Sigmoid colon (tissue), 7 donors: ENCODE results near the gene EN2. TPM values are rescaled to one million over a fixed set of nuclear protein-coding genes. Genes with fewer than 3 reads are reported as not detected.
"Not testable (repeated sequence)": the region's sequence is repeated elsewhere in the genome, so short reads cannot be mapped to it uniquely, and the experiment has no call there.

Experiments used
- DNase-seq: peaks from one replicate; pipeline ENCODE4 v3.0.0-alpha.2; 2019
- H3K27ac ChIP-seq, 4 donors: fragments of 200-600 bp; sonication (generic); one replicate each; pipeline ENCODE4 v1.5.1; 2016 to 2019; ENCODE audit warnings: mild to moderate bottlenecking in 1 of 4
- H3K27me3 ChIP-seq, 3 donors: fragments of 200-600 bp; sonication (generic); one replicate each; pipeline ENCODE4 v1.5.1; 2019; ENCODE audit warnings: mild to moderate bottlenecking in 1 of 3
- H3K36me3 ChIP-seq, 4 donors: fragments of 200-600 bp; sonication (generic); one replicate each; pipeline ENCODE4 v1.5.1; 2016 to 2019
- H3K4me1 ChIP-seq, 4 donors: fragments of 200-600 bp; sonication (generic); one replicate each; pipeline ENCODE4 v1.5.1; 2017 to 2019
- H3K4me3 ChIP-seq, 4 donors: fragments of 200-600 bp; sonication (generic); one replicate each; pipeline ENCODE4 v1.5.1; 2017 to 2019; ENCODE audit warnings: mild to moderate bottlenecking in 2 of 4, moderate library complexity in 1 of 4
- H3K9me3 ChIP-seq, 4 donors: fragments of 200-600 bp in 3 of 4; sonication (generic) in 3 of 4; one replicate each; pipeline versions ENCODE4 v1.5.1 to v1.6.1; 2013 to 2019
- CTCF ChIP-seq, 4 experiments: fragments of 450-650 bp in 3 of 4; fragments of 200-600 bp in 1 of 4; IDR thresholded peaks; one replicate each; pipeline ENCODE4 v1.5.1; 2016 to 2019; ENCODE audit warnings: antibody characterized with exemption in 4 of 4, mild to moderate bottlenecking in 3 of 4, moderate library complexity in 2 of 4
- EP300 ChIP-seq, 4 donors: sonication (generic); formaldehyde crosslinking; IDR thresholded peaks; one replicate each; pipeline ENCODE4 v1.6.1; 2017; ENCODE audit warnings: antibody characterized with exemption in 4 of 4
- POLR2A ChIP-seq, 2 donors: fragments of 450-650 bp; IDR thresholded peaks; one replicate each; pipeline ENCODE4 v1.6.1; 2016; ENCODE audit warnings: antibody characterized with exemption in 2 of 2, mild to moderate bottlenecking in 2 of 2, moderate library complexity in 2 of 2
- POLR2AphosphoS5 ChIP-seq, 4 donors: sonication (generic); formaldehyde crosslinking; IDR thresholded peaks; one replicate each; pipeline ENCODE4 v1.6.1; 2017; ENCODE audit warnings: antibody characterized with exemption in 4 of 4
- WGBS, 2 donors: extraction: QIAGEN DNeasy Blood & Tissue Kit; methylation state at CpG; one replicate each; pipeline ENCODE4 v1.1.7; 2013; 5-methylcytosine and 5-hydroxymethylcytosine counted together
- intact Hi-C: fragments of 100-400 bp; cut with DNase I; formaldehyde crosslinking; loops from one replicate; pipeline ENCODE4 v1.15.1; 2023
- polyA plus RNA-seq, 3 donors: library from polyadenylated mRNA; stranded (reverse); fragments of 200-250 nt; gene quantifications; one replicate each; pipeline ENCODE4 v1.2.3, GENCODE V29; 2013
- total RNA-seq, 4 donors: library from RNA; depleted of rRNA; stranded (reverse); fragments of >200 nt; gene quantifications; one replicate each; pipeline ENCODE4 v1.1.0, GENCODE V29; 2016
- donor health status: healthy with polysubstance abuse.
- donor health status: Bipolar disorder and iron deficiency.
- donor health status: healthy.

Gene EN2
- total and polyA plus RNA-seq, 7 donors = 0.14 to 0.16 TPM; not detected in 5

DNA sequence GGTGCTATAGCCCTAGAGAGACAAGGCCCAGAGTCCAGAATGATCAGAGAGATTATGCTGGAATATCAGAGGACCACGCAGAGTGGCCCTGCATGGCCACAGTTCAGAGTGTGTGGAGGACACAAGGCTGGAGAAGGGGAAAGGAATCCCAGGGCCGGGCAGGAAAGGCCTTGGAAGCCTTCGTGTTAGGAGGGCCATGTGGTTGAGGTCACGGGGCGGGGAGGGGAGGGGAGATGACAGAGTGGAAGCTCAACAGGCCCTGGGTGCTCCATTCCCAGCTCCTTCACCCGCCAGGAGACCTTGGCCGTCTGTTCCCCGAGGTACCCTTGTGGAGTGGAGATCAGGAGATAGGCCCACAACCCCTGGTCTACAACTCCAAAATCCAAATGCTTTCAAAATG lies 13.2 kb upstream of the EN2 start:
- peaks cover 18 to 92% (median 52%) of the 10 kb centered on the region in 3 donors for H3K27me3 ChIP-seq
- peaks cover 0 to 16% (median 14%) of the 10 kb centered on the region in 4 donors for H3K4me1 ChIP-seq
- 89% methylated on average over 8 of the region's 8 CpGs for WGBS, 2 donors
- H3K36me3 ChIP-seq = no peaks in the 10 kb centered on the region
- no peak overlapping the region for H3K4me3 ChIP-seq
- no peak for DNase-seq
- TF ChIP-seq EP300 (IDR thresholded peaks at IDR 0.05) = no peak
- TF ChIP-seq POLR2A (IDR thresholded peaks at IDR 0.05) = no peak
- TF ChIP-seq POLR2AphosphoS5 (IDR thresholded peaks at IDR 0.05) = no peak
- intact Hi-C loops = no loop called here
- H3K9me3 ChIP-seq = no peaks in the 10 kb centered on the region
- H3K27ac ChIP-seq = no peak overlapping the region

- DNase-seq, H3K27ac ChIP-seq, H3K36me3 ChIP-seq, H3K9me3 ChIP-seq, intact Hi-C loops, H3K4me3 ChIP-seq: not testable (repeated sequence)
- Histone ChIP-seq H3K4me1 (peaks cover 0 to 21% (median 17%) of the 10 kb centered on the region in 4 donors), H3K27me3 (peaks cover 27 to 92% (median 56%) of the 10 kb centered on the region in 3 donors)
- WGBS, 2 donors = 76 to 84% methylated on average over 9 of the region's 9 CpGs
Observed at GRCh38 chr7:155445606-155446005, 12.3 kb upstream of the EN2 start.

DNA sequence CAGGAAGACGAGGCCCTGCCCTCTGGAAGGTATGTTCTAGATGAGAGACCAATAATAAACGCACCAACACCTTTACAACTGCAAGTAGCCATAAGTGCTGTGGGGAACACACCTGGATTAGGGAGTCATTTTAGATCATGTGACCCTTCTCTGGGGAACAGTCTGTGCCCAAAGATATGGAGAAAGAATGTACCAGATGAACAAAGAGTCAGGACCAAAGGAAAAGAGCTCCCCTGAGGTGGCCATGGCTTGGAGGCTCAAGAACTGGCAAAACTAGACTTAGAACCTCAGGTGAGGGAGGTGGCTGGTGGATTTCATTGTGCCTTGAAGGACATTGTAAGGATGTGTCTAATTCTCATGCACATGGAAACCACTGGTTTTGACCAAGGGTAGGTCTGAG lies 10.3 kb upstream of the EN2 start:
- intact Hi-C loops = no loop called here
- H3K27ac ChIP-seq = no peak overlapping the region
- DNase-seq = no peak
- no peaks in the 10 kb centered on the region for H3K9me3 ChIP-seq
- TF ChIP-seq POLR2AphosphoS5 (IDR thresholded peaks at IDR 0.05) (no peak), EP300 (IDR thresholded peaks at IDR 0.05) (no peak), CTCF (IDR thresholded peaks at IDR 0.05) (no peak), POLR2A (IDR thresholded peaks at IDR 0.05) (no peak)
- WGBS, 2 donors = 28 to 56% methylated on average over 2 of the region's 2 CpGs
- no peak overlapping the region for H3K4me3 ChIP-seq
- peaks cover 39 to 92% (median 55%) of the 10 kb centered on the region in 3 donors for H3K27me3 ChIP-seq
- H3K4me1 ChIP-seq = peaks cover 0 to 31% (median 17%) of the 10 kb centered on the region in 4 donors
- H3K36me3 ChIP-seq = no peaks in the 10 kb centered on the region

DNA sequence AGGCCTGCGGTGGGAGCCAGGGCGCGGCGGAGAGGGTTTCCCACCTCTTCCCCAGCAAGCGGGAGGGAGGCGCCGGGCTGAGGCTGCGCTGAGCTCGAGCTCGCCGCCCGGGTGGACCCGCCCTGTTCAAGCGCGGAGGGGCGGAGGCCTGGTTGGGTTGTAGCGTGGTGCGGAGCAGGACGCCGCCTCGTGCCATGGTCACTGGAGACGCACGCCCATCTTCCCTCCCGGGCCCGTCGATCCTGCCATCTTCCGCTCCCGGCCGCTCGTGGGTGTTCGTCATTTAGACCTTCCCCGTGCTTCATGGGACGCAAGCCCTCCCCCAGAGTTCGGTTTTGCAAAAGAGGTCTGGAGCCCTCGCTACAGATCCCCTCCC lies 9.3 kb upstream of the EN2 start:
- intact Hi-C loops = no loop called here
- no peak overlapping the region for H3K27ac ChIP-seq
- no peak overlapping the region for H3K4me3 ChIP-seq
- no peaks in the 10 kb centered on the region for H3K36me3 ChIP-seq
- no peak for DNase-seq
- WGBS, 2 donors = 2% methylated on average over 35 of the region's 35 CpGs
- H3K4me1 ChIP-seq = peaks cover 0 to 33% (median 20%) of the 10 kb centered on the region in 4 donors
- H3K9me3 ChIP-seq = no peaks in the 10 kb centered on the region
- peaks cover 50 to 92% (median 66%) of the 10 kb centered on the region in 3 donors for H3K27me3 ChIP-seq
- no peak for TF ChIP-seq POLR2AphosphoS5 (IDR thresholded peaks at IDR 0.05)

DNA sequence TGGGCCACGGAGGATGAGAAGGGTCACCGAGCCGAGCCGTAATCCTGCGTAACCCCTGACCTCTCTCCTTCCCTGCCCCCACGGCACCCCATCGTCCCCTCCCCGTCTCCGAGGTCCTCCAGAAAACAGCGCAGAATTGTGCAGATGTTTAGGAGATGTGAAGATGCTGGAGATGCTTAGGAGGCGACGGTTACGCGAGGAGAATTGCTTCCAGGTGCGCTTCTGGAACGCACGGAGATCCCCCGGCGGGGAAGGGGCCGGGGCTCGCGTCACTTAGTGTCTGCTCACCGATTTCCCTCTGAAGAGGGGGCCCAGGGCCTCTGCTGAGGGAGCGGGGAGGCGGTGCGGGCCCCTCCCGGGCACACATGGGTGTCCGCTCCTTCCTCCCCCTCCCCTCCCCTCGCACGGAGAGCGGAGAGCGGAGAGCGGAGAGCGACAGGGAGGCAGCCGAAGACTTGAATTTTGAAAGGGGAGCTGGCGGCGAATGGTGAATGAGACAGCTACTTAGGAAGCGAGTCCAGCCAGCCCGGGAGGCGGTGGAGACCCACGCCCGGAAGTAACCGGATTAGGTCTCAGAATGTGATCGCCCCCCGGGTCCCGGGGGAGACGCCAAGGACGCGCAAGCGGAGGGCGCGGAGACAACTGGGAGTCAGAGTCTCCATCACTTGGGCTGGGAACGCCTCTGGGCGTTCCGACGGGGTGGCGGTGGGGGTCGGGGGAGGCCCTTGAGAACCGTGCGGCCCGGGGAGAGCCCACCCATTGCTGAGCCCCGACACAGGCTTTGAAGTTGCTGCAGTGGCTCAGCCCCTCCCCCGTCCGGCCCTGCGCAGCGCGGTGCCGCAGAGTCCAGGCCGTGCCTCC lies 8.7 kb upstream of the EN2 start:
- Histone ChIP-seq H3K4me3 (no peak overlapping the region), H3K27ac (no peak overlapping the region), H3K9me3 (no peaks in the 10 kb centered on the region), H3K4me1 (peaks cover 0 to 39% (median 26%) of the 10 kb centered on the region in 4 donors), H3K36me3 (no peaks in the 10 kb centered on the region), H3K27me3 (peaks cover 56 to 96% (median 72%) of the 10 kb centered on the region in 3 donors)
- intact Hi-C loops = no loop called here
- TF ChIP-seq POLR2AphosphoS5 (IDR thresholded peaks at IDR 0.05) = no peak
- TF ChIP-seq EP300 (IDR thresholded peaks at IDR 0.05) = no peak
- TF ChIP-seq CTCF (IDR thresholded peaks at IDR 0.05) = no peak
- TF ChIP-seq POLR2A (IDR thresholded peaks at IDR 0.05) = no peak
- DNase-seq = no peak
- WGBS, 2 donors = 3 to 8% methylated on average over 69 of the region's 69 CpGs

DNA sequence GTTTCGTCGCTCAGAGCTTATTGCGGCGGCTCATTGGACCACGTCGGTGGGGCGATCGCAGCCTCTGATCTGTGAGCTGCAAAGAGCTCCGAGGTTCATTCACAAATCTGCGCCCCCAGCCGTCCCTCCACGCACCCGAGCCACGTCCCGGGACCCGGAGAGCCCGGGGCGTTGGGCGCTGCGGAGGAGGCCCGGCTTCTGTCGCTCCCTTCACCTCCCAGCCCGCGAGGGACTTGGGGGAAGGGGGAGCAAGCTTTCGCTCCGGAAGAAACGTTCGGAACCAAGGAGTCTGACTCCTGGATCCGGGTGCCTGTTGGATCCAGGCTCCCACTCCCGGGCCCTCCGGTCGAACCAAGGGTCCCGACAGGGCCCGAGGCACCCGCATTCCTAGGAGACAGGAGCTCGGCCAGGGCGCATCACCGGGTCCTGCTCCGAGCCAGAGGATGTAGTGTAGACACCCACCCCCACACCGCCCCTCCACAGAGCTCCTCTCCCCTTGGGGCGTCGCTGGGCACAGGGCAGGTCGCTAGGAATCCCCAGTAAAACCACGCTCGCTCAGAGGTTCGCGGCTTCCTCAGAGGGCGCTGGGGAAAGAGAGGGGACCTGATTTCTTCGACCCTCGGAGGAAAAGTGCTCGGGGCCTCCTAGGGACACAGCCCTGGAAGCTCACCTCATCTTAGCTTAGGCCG lies 7.9 kb upstream of the EN2 start:
- H3K27me3 ChIP-seq = peaks cover 64 to 98% (median 72%) of the 10 kb centered on the region in 3 donors
- H3K27ac ChIP-seq = no peak overlapping the region
- H3K4me3 ChIP-seq = no peak overlapping the region
- DNase-seq = no peak
- peaks cover 0 to 47% (median 33%) of the 10 kb centered on the region in 4 donors for H3K4me1 ChIP-seq
- intact Hi-C loops = no loop called here
- no peak for TF ChIP-seq CTCF (IDR thresholded peaks at IDR 0.05)
- TF ChIP-seq POLR2A (IDR thresholded peaks at IDR 0.05) = no peak
- TF ChIP-seq POLR2AphosphoS5 (IDR thresholded peaks at IDR 0.05) = no peak
- TF ChIP-seq EP300 (IDR thresholded peaks at IDR 0.05) = no peak
- no peaks in the 10 kb centered on the region for H3K9me3 ChIP-seq
- H3K36me3 ChIP-seq = no peaks in the 10 kb centered on the region
- WGBS, 2 donors = 3 to 7% methylated on average over 52 of the region's 52 CpGs
